Astrocyte of the spinal cord (primary cell): ENCODE results near the gene FAM83D.

Experiments
- DNase-seq: peaks from one replicate; pipeline ENCODE4 v3.0.0; 2011; ENCODE audit warnings: low read depth, low spot score
- H3K4me3 ChIP-seq: 2 replicates; pipeline ENCODE4 v1.5.1; 2011; ENCODE audit warnings: low read depth, mild to moderate bottlenecking, low read length, moderate library complexity
- in situ Hi-C: cut with HindIII; loops from 2 replicates; pipeline ENCODE4 v1.10.0; 2017; ENCODE audit warnings: low sequenced_read_pairs
- TF ChIP-seq, protein P1 (sequence below): IDR thresholded peaks from 2 replicates; pipeline ENCODE4 v1.5.1; 2012; ENCODE audit warnings: low read depth, mild to moderate bottlenecking, low read length, inconsistent platforms

FAM83D gene

GRCh38 chr20:38947931-38948362 lies 21.7 kb downstream of the FAM83D start:
- TF ChIP-seq, protein P1, sequence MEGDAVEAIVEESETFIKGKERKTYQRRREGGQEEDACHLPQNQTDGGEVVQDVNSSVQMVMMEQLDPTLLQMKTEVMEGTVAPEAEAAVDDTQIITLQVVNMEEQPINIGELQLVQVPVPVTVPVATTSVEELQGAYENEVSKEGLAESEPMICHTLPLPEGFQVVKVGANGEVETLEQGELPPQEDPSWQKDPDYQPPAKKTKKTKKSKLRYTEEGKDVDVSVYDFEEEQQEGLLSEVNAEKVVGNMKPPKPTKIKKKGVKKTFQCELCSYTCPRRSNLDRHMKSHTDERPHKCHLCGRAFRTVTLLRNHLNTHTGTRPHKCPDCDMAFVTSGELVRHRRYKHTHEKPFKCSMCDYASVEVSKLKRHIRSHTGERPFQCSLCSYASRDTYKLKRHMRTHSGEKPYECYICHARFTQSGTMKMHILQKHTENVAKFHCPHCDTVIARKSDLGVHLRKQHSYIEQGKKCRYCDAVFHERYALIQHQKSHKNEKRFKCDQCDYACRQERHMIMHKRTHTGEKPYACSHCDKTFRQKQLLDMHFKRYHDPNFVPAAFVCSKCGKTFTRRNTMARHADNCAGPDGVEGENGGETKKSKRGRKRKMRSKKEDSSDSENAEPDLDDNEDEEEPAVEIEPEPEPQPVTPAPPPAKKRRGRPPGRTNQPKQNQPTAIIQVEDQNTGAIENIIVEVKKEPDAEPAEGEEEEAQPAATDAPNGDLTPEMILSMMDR = no peak
- no peak for DNase-seq
- in situ Hi-C loops = no loop called here
- H3K4me3 ChIP-seq = no peak overlapping the region

DNA sequence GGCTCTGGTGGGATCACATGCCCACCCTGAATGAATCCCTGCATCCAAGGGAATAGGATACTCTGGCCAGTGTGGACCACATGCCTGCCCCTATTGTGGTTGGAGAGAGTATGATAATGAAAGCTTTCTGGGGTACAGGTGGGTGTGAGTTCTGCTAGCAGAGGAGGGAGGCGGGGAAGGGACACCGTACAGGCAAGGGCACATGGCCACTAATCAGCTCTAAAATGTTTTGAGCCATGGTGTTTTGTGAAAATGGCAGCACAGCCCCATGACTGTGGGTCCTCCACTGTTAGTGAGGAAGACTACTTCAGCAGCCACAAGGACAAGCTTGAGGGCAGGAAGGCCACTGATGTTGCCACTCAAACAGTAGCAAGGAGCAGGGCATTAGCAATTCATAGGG lies 24.0 kb downstream of the FAM83D start:
- TF ChIP-seq, protein P1 = no peak
- no peak for DNase-seq
- in situ Hi-C loops = no loop called here
- no peak overlapping the region for H3K4me3 ChIP-seq

- TF ChIP-seq, protein P1 = no peak
- no peak for DNase-seq
- no peak overlapping the region for H3K4me3 ChIP-seq
- in situ Hi-C loops = no loop called here
These were observed 25.4 kb downstream of the FAM83D start for GRCh38 chr20:38951611-38952010.

DNA sequence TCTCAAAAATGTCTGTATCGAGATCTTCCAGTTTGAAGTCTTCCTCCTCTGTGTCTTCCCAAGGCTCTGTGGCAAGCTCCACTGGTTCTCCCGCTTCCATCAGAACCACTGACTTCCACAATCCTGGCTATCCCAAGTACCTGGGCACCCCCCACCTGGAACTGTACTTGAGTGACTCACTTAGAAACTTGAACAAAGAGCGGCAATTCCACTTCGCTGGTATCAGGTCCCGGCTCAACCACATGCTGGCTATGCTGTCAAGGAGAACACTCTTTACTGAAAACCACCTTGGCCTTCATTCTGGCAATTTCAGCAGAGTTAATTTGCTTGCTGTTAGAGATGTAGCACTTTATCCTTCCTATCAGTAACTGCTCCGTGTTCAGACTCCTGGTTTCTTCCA lies 25.9 kb downstream of the FAM83D start:
- H3K4me3 ChIP-seq = no peak overlapping the region
- no peak for DNase-seq
- in situ Hi-C loops = no loop called here
- TF ChIP-seq, protein P1 = no peak

DNA sequence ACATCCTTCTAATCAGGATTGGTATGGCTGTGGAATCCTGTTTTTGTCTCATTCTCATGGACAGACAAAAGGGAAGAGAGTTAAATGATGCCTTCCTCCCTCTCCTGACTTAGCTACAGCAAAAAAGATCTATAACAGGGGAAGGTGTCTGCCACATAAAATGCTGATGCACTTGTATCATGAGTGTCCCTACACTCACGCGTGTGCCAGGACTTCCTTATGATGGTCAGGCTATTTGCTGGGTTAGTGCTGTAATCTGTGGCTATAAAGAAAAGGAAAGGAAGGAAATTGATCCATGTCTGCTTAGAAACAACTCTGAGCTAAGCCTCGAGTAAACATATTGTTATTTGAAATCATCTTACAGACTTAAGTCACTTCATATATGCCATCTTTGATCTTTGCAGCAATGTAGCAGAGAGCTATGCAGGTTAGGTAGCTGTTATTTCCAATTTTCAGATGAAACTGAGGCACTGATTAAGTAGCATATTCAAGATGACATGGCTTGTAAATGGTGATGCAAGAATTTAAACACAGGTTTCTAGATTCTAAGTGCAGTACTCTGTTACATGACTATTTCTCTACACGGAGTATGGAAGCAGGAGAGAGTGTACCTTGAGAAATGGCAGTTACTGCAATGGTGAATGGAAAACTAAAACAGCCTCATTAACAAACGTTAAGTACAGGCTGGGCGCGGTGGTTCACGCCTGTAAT lies 27.6 kb downstream of the FAM83D start:
- no peak overlapping the region for H3K4me3 ChIP-seq
- DNase-seq = no peak
- TF ChIP-seq, protein P1 = no peak
- in situ Hi-C loops = no loop called here

DNA sequence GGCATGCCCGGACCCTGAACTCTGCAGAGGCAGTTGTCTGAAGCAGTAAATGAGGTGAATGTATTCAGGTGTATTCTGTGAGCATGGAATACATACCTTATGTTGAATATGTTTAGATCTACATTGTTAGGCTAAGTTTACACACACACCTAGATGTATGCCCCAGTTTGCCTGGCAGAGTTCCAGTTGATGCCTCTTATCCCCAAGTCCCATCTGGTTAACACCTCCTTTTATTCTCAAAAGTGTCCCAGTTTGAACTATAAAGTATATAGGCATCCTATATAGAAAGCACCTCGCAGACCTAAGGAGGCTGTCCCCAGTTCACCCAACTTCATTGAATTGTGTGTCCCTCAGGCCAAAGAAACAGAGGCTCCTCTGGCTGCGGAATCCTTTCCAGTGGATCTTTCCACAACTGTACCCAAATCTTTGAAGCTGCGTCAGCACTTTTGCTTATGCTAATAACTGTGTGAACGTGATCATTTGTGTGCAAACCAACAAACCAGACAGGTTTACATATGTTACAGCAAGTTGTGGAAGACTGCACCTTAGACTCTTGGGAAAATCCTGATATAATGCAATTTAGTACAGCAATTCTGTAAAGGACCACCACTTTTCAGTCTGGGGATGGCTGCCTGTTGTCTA lies 31.1 kb downstream of the FAM83D start:
- in situ Hi-C loops = no loop called here
- no peak overlapping the region for H3K4me3 ChIP-seq
- no peak for DNase-seq
- TF ChIP-seq, protein P1 = no peak
